ENCODE data around the gene SMTN.

SMTN gene

DNA sequence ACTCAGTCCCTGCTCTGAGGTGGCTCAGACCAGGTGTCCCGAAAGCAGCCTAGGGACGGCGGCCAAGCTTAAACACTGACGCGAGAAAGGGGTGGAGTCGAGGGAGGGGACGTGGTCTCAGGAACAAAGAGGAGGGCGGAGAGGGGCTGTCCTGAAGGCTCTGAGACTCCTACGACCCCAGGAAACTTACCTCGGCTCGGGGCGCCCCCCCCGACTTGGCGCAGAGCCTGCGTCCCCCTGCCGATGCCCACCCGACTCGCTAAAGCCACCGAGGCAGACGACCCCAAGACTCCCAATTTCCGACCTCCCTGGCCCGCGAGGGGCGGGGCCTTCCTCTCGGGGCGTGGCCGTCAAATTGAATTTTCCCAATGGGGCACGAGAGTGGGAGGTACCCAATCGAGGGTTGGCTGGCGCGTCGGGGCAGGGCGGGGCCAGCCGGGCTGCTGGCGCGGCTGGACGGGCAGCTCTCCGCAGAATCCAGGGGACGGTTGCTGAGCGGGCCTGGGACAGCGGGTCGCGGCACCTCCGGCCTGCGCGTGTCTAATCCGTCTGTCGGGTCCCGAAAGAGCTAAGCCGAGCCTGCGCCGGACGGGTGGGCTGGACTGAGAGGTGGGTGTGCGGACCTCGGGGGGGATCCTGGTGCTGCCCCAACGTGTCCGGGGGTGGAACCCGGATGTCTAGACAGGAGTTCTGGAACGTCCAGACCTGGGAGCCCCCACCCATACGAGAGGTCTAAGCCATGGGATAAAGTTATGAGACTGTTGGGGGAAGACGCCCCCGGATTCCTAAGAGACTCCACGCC is at the start of gene SMTN:
SMTN (plus strand) TSS at position 471 of the 802 bp plus-strand sequence. CDS start 1,941 bp downstream, outside the sequence.
- peak within 1 kb of the TSS; percentile 91 for H3K4me3 ChIP-seq (ENCODE audit: low read length)
- TF ChIP-seq, protein P1, sequence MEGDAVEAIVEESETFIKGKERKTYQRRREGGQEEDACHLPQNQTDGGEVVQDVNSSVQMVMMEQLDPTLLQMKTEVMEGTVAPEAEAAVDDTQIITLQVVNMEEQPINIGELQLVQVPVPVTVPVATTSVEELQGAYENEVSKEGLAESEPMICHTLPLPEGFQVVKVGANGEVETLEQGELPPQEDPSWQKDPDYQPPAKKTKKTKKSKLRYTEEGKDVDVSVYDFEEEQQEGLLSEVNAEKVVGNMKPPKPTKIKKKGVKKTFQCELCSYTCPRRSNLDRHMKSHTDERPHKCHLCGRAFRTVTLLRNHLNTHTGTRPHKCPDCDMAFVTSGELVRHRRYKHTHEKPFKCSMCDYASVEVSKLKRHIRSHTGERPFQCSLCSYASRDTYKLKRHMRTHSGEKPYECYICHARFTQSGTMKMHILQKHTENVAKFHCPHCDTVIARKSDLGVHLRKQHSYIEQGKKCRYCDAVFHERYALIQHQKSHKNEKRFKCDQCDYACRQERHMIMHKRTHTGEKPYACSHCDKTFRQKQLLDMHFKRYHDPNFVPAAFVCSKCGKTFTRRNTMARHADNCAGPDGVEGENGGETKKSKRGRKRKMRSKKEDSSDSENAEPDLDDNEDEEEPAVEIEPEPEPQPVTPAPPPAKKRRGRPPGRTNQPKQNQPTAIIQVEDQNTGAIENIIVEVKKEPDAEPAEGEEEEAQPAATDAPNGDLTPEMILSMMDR (conservative IDR thresholded peaks at IDR 0.05; ENCODE audit: low read length), result no peak
- DNase-seq (ENCODE audit: low read depth), result peak; percentile 81

DNA sequence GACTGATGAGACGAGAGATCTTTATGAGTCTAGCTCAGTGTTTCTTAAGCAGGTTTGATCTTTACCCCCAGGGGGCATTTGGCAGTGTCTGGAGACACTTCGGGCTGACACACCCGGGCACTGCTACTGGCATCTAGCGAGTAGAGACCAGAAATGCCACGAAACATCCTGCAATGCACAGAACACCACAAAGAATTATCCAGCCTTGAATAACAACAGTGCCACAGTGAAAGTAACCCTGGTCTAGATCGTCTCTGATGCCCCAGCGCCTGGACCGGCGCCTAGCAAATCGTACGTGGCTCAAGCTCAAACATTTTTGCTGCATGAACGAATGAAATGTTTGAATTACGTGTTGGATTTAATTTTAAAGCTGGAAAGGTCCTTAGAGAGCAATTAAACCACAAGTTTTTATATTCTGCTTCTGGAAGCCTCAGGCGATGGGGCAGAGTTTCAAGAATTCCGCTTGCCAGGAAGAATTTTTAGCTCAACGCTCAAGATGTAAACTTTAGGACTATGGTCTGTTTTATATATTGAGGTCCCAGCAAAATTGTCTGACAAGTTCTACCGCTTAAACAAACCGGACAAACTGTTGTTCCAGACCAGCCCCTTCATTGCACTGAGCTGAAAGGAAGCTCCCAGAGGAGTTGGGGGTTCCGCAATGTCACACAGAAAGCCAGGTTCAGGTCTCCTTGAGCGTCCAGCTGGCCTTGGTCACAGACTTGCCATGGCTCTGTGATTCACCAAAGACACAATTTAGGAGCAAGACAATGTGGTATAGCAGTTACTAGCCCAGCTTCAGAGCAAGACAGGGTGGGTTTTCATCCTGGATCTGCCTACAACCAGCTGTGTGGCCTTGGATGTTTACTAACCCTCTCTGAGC is 44.2 kb upstream of the SMTN start:
- DNase-seq (ENCODE audit: low read depth), result peak; percentile 90
- TF ChIP-seq, protein P1 (conservative IDR thresholded peaks at IDR 0.05; ENCODE audit: low read length), result peak; percentile 41
- H3K4me3 ChIP-seq (ENCODE audit: low read length), result peak overlapping the region; percentile 41

- no peak for DNase-seq (ENCODE audit: low read depth)
- TF ChIP-seq, protein P1 (conservative IDR thresholded peaks at IDR 0.05; ENCODE audit: low read length), result no peak
- H3K4me3 ChIP-seq (ENCODE audit: low read length), result no peak overlapping the region
Measured at GRCh38 chr22:31038686-31039085, 42.4 kb upstream of the SMTN start.

DNA sequence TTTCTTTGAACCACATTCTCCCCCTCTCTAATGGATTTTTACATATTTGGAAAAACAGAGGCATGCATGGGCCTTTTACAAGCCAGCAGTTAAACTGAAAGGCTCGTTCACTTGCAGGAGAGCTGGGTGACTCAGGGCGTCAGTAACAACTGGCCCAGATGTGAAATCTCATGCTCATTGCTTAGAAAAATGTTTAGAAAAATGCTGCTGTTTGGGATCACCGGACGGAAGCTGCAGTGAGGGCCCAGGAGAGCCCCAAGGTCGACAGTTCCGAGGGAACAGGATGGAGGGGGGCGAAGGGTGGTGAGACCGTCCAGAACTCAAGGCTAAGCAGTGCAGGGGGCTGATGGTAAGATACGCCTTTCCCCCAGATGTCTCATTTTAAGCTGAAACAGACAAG is 41.7 kb upstream of the SMTN start:
- no peak overlapping the region for H3K4me3 ChIP-seq (ENCODE audit: low read length)
- peak; percentile 89 for DNase-seq (ENCODE audit: low read depth)
- TF ChIP-seq, protein P1 (conservative IDR thresholded peaks at IDR 0.05; ENCODE audit: low read length), result no peak

DNA sequence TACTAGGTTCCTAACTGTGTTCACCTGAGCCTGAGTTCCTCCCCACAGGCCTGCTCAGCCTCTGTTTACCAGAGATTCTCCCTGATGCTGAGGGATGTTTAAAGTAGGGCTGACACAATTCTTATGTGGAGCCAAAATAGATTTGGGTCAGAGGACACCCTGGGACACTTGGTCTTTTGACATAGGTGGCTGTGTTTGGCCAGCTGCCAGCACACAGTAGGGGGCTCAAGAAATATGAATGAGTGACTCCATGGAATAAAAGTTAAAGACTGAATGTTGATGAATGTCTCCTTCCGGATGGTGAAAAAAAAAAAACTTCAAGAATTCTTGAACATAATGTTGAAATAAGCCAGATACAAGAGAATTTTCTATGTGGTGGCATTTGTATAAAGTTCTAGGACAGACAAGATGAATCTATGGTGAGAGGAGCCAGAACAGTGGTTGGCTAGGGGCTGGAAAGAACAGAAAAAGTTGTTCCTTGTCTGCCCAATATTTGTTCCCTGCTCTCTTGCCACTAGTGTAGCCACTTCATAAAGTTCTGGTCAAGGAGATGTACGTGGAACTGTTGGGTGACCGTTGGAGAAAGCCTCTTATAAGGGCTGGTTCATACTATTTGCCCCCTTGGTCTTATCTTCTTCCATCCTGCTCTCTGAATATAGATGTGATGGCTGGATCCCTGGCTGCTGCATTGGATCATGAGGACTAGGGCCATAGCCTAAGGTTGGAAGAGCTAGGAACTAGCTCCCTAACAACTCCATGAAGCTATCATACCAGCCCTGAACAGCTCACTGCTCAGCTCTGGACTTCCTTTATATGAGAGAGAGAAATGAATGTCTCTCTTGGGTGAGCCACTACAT is 40.3 kb upstream of the SMTN start:
- no peak for DNase-seq (ENCODE audit: low read depth)
- TF ChIP-seq, protein P1 (conservative IDR thresholded peaks at IDR 0.05; ENCODE audit: low read length), result no peak
- H3K4me3 ChIP-seq (ENCODE audit: low read length), result no peak overlapping the region

DNA sequence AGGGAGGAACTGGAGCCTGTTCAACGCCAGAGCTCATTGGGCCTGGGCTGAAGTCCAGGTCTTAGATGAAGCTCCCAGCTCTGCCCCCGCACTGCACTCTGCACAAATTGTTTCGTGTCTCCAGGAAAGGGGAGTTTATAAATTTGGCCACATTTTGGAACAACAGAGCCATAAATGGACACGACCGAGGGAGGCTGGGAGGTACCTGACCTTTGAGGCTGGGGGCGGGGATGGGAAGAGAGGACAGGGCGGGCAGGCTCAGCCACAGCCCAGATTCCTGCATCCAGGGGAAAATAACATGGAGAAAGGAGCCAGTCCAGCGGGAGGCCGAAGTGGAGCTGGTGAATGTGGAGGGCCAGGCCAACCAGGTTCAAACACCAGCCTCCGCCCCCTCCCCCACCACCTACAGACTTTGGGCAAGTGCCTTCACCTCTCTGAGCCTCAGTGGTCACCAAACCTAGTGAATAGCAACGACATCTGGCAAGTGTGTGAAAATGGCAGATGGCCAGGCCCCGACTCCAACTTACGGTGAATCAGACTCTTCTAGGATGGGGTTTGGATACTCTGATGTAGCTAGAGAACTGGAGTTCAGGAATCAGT is 36.8 kb upstream of the SMTN start:
- peak; percentile 47 for DNase-seq (ENCODE audit: low read depth)
- H3K4me3 ChIP-seq (ENCODE audit: low read length), result no peak overlapping the region
- TF ChIP-seq, protein P1 (conservative IDR thresholded peaks at IDR 0.05; ENCODE audit: low read length), result no peak
